IMR-90 (cell line): ENCODE data around the gene SNTG2. TPM values are rescaled to one million over a fixed set of nuclear protein-coding genes. Genes with fewer than 3 reads are reported as not detected.

Experiments
- ATAC-seq: fragments of 200-7000 bp; cut with Tn5 transposase; 2 replicates; pipeline ENCODE4 v1.9.1; 2020; ENCODE audit warnings: low read depth, mild to moderate bottlenecking, moderate library complexity
- BruUV-seq: library from RNA; stranded (reverse); fragments of 400-500 nt; replicated peaks from 2 replicates; lab custom pipeline; 2021; lab: Mats Ljungman, UMichigan
- CTCF ChIA-PET: fragments of 300-600 bp; formaldehyde crosslinking; extraction: SDS; loops from one replicate; lab custom pipeline; 2021; ENCODE audit warnings: antibody characterized with exemption; lab: Yijun Ruan, JAX
- POLR2A ChIA-PET: fragments of 300-600 bp; sonication (Branson Sonifier 250); formaldehyde crosslinking; loops from one replicate; lab custom pipeline; 2022; ENCODE audit warnings: antibody characterized with exemption; ENCODE audit not compliant: unreplicated experiment; lab: Charles Lee
- DNase-seq: peaks from one replicate; pipeline ENCODE4 v3.0.0; 2013
- H2AFZ ChIP-seq: replicated peaks from 2 replicates; pipeline ENCODE3; 2013; ENCODE audit warnings: low read length, mild to moderate bottlenecking; ENCODE audit not compliant: poor library complexity
- H2AK5ac ChIP-seq: 2 replicates; pipeline ENCODE4 v1.6.1; 2013; ENCODE audit warnings: low read depth, low read length, inconsistent platforms
- H2AK9ac ChIP-seq: replicated peaks from 2 replicates; pipeline ENCODE3; 2013; ENCODE audit warnings: mild to moderate bottlenecking, low read depth, low read length, moderate library complexity; ENCODE audit not compliant: poor library complexity
- H2BK120ac ChIP-seq: 2 replicates; pipeline ENCODE4 v1.6.1; 2013; ENCODE audit warnings: low read depth, low read length, inconsistent platforms
- H2BK15ac ChIP-seq: 3 replicates; pipeline ENCODE4 v1.6.1; 2013; ENCODE audit warnings: low read depth, low read length, inconsistent platforms
- H2BK20ac ChIP-seq: 2 replicates; pipeline ENCODE4 v1.6.1; 2013; ENCODE audit warnings: low read depth, mild to moderate bottlenecking, inconsistent platforms, low read length, moderate library complexity
- H2BK5ac ChIP-seq: 2 replicates; pipeline ENCODE4 v1.6.1; 2013; ENCODE audit warnings: mild to moderate bottlenecking, low read depth, low read length, inconsistent platforms; ENCODE audit not compliant: poor library complexity, severe bottlenecking
- H3K14ac ChIP-seq: replicated peaks from 2 replicates; pipeline ENCODE4 v1.6.1; 2013; ENCODE audit warnings: low read depth, low read length, inconsistent platforms
- H3K18ac ChIP-seq: 2 replicates; pipeline ENCODE4 v1.6.1; 2013; ENCODE audit warnings: low read depth, low read length, control low read depth
- H3K23ac ChIP-seq: 2 replicates; pipeline ENCODE4 v1.6.1; 2013; ENCODE audit warnings: low read depth, low read length, inconsistent platforms
- H3K27ac ChIP-seq: 2 replicates; pipeline ENCODE4 v1.5.1; 2013; ENCODE audit warnings: mild to moderate bottlenecking, control low read depth, low read length; ENCODE audit not compliant: insufficient read depth
- H3K27me3 ChIP-seq: 2 replicates; pipeline ENCODE4 v1.6.1; 2013; ENCODE audit warnings: low read length; ENCODE audit not compliant: control insufficient read depth, insufficient read depth
- H3K36me3 ChIP-seq: 2 replicates; pipeline ENCODE4 v1.6.1; 2013; ENCODE audit warnings: low read length, mixed read lengths; ENCODE audit not compliant: control insufficient read depth, insufficient read depth
- H3K4ac ChIP-seq: 2 replicates; pipeline ENCODE4 v1.6.1; 2013; ENCODE audit warnings: low read depth, low read length, inconsistent platforms
- H3K4me1 ChIP-seq: 2 replicates; pipeline ENCODE4 v1.6.1; 2013; ENCODE audit warnings: low read length, mixed read lengths; ENCODE audit not compliant: control insufficient read depth, insufficient read depth
- H3K4me2 ChIP-seq: 2 replicates; pipeline ENCODE4 v1.6.1; 2013; ENCODE audit warnings: low read depth, mild to moderate bottlenecking, control low read depth, low read length, moderate library complexity
- H3K4me3 ChIP-seq: 2 replicates; pipeline ENCODE4 v1.5.1; 2013; ENCODE audit warnings: low read depth, mild to moderate bottlenecking, control low read depth, low read length, moderate library complexity; ENCODE audit not compliant: insufficient read depth
- H3K56ac ChIP-seq: 2 replicates; pipeline ENCODE4 v1.6.1; 2013; ENCODE audit warnings: low read length, inconsistent platforms; ENCODE audit not compliant: insufficient read depth; ENCODE audit errors: extremely low read depth
- H3K79me1 ChIP-seq, 2 experiments: 2 replicates each; pipeline ENCODE4 v1.6.1; 2013; ENCODE audit warnings: low read length in 2 of 2, inconsistent platforms in 1 of 2, low read depth in 1 of 2
- H3K9ac ChIP-seq: 2 replicates; pipeline ENCODE4 v1.6.1; 2013; ENCODE audit warnings: low read depth, low read length, control low read depth
- H3K9me1 ChIP-seq: 2 replicates; pipeline ENCODE4 v1.6.1; 2013; ENCODE audit warnings: low read length, inconsistent platforms; ENCODE audit not compliant: insufficient read depth
- H3K9me3 ChIP-seq: 2 replicates; pipeline ENCODE4 v1.6.1; 2013; ENCODE audit warnings: low read length; ENCODE audit not compliant: control insufficient read depth, insufficient read depth
- H4K20me1 ChIP-seq: 2 replicates; pipeline ENCODE4 v1.6.1; 2013; ENCODE audit warnings: low read length, inconsistent platforms; ENCODE audit not compliant: insufficient read depth
- H4K5ac ChIP-seq: 2 replicates; pipeline ENCODE4 v1.6.1; 2013; ENCODE audit warnings: mild to moderate bottlenecking, low read depth, low read length, control low read depth
- H4K8ac ChIP-seq, 2 experiments: 2 replicates each; pipeline ENCODE4 v1.6.1; 2013; ENCODE audit warnings: low read depth in 2 of 2, low read length in 2 of 2, control low read depth in 1 of 2, inconsistent platforms in 1 of 2
- H4K91ac ChIP-seq: 2 replicates; pipeline ENCODE4 v1.6.1; 2013; ENCODE audit warnings: low read depth, low read length, inconsistent platforms; ENCODE audit not compliant: insufficient read depth
- BHLHE40 ChIP-seq: fragments of 150-350 bp; IDR thresholded peaks from 2 replicates; pipeline ENCODE4 v1.6.1; 2016; ENCODE audit warnings: mild to moderate bottlenecking, low read depth, low read length
- CEBPB ChIP-seq: IDR thresholded peaks from 2 replicates; pipeline ENCODE4 v1.6.1; 2012; ENCODE audit warnings: low read depth, low read length, improper control_type of control experiment
- FOS ChIP-seq: fragments of 150-350 bp; IDR thresholded peaks from 2 replicates; pipeline ENCODE4 v1.6.1; 2016; ENCODE audit warnings: low read depth, low read length
- MAFK ChIP-seq: IDR thresholded peaks from 2 replicates; pipeline ENCODE4 v1.6.1; 2012; ENCODE audit warnings: low read depth, low read length, improper control_type of control experiment
- MAZ ChIP-seq: IDR thresholded peaks from 2 replicates; pipeline ENCODE4 v1.6.1; 2012; ENCODE audit warnings: low read depth, mild to moderate bottlenecking, low read length, improper control_type of control experiment, moderate library complexity, borderline replicate concordance
- NFE2L2 ChIP-seq: fragments of 150-350 bp; IDR thresholded peaks from 2 replicates; pipeline ENCODE4 v1.6.1; 2016; ENCODE audit warnings: low read depth, mild to moderate bottlenecking, low read length
- POLR2A ChIP-seq: IDR thresholded peaks from 2 replicates; pipeline ENCODE4 v1.6.1; 2012; ENCODE audit warnings: mild to moderate bottlenecking, low read depth, low read length
- RAD21 ChIP-seq: IDR thresholded peaks from 2 replicates; pipeline ENCODE4 v1.6.1; 2012; ENCODE audit warnings: low read length, improper control_type of control experiment
- RCOR1 ChIP-seq: IDR thresholded peaks from 2 replicates; pipeline ENCODE4 v1.6.1; 2012; ENCODE audit warnings: mild to moderate bottlenecking, low read length, improper control_type of control experiment; ENCODE audit not compliant: insufficient replicate concordance
- RFX5 ChIP-seq: IDR thresholded peaks from 2 replicates; pipeline ENCODE4 v1.8.0; 2012; ENCODE audit warnings: low read depth, mild to moderate bottlenecking, low read length, moderate library complexity
- SMC3 ChIP-seq: fragments of 150-350 bp; IDR thresholded peaks from 2 replicates; pipeline ENCODE4 v1.6.1; 2016; ENCODE audit warnings: low read depth, mild to moderate bottlenecking, antibody characterized with exemption, low read length, moderate library complexity
- WGBS, 2 experiments: methylation state at CpG; one replicate each; pipeline versions ENCODE4 v1.1.5 to v1.1.7; 2013; ENCODE audit warnings: missing lambda C conversion rate in 2 of 2; ENCODE audit not compliant: insufficient read length in 1 of 2; ENCODE audit errors: extremely low coverage in 2 of 2; 5-methylcytosine and 5-hydroxymethylcytosine counted together
- dilution Hi-C: fragments of 300-500 bp; cut with HindIII; formaldehyde crosslinking; loops from one replicate; pipeline ENCODE4 v1.14.3; 2018; ENCODE audit warnings: low sequenced_read_pairs; ENCODE audit not compliant: unreplicated experiment
- in situ Hi-C: fragments of 300-500 bp; cut with MboI; formaldehyde crosslinking; loops from 3 replicates; pipeline ENCODE4 v1.14.3; 2019; ENCODE audit warnings: low sequenced_read_pairs, inconsistent platforms, mixed read lengths
- intact Hi-C: fragments of 100-400 bp; cut with micrococcal nuclease; formaldehyde crosslinking; loops from 2 replicates; pipeline ENCODE4 v1.10.0; 2022
- polyA plus RNA-seq, 3 experiments: library from polyadenylated mRNA; depleted of rRNA; stranded (reverse); fragments of >200 nt; gene quantifications; 2 replicates each; pipeline ENCODE4 v1.2.3, GENCODE V29; 2012; ENCODE audit warnings: low replicate concordance in 1 of 3
- total RNA-seq: library from RNA; depleted of rRNA; stranded (reverse); fragments of >200 nt; gene quantifications from 2 replicates; pipeline ENCODE4 v1.2.3, GENCODE V29; 2012
- TF ChIP-seq, protein P1 (sequence below): conservative IDR thresholded peaks from 2 replicates; pipeline ENCODE4 v1.5.1; 2012; ENCODE audit warnings: mild to moderate bottlenecking, low read depth, low read length, improper control_type of control experiment
- TF ChIP-seq, protein P2 (sequence below): fragments of 150-350 bp; IDR thresholded peaks from 2 replicates; pipeline ENCODE4 v1.6.1; 2016; ENCODE audit warnings: low read depth, mild to moderate bottlenecking, low read length, moderate library complexity, borderline replicate concordance
- TF ChIP-seq, protein P3 (sequence below): fragments of 150-350 bp; IDR thresholded peaks from 2 replicates; pipeline ENCODE4 v1.6.1; 2017; ENCODE audit warnings: mild to moderate bottlenecking, antibody characterized with exemption, low read length, low read depth

Gene SNTG2
- total and polyA plus RNA-seq, 2 of the 4 experiments (the other 2 are of a cell fraction), result under 0.01 to 0.17 TPM

DNA sequence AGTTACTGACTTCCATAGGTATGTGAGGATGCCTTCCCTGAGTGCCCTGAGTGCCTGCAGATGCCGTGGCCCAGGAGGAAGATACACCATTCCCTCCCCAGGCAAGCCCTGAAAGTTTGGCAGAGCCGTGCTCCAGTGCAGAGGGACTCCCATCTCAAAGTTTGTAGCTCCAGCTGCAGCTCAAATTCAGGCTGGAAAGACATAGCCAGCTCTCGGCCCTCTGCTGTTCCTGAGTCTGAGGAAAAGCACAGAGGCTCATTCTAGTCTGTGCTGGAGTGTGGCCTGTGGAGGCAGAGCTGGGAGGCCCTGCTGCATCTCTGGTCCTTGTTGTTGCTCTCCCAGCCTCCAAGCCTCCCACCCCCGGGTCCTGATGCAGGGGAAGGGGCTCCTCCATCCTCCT is 446.7 kb downstream of the SNTG2 start:
- H3K9me1 ChIP-seq, result no peaks in the 10 kb centered on the region
- WGBS, 2 experiments, result no CpG with 5 or more reads among the region's 4 CpGs

More for the DNA sequence above, 446.7 kb downstream of the SNTG2 start:
- in situ Hi-C loops, result no loop called here
- Histone ChIP-seq H3K36me3 (no peaks in the 10 kb centered on the region), H3K4me1 (no peaks in the 10 kb centered on the region), H3K9ac (no peak overlapping the region), H4K8ac (no peak overlapping the region), H4K5ac (no peak overlapping the region), H3K23ac (no peak overlapping the region), H4K20me1 (no peaks in the 10 kb centered on the region), H2BK20ac (no peak overlapping the region), H3K14ac (no peak overlapping the region), H3K9me3 (peaks cover 25% of the 10 kb centered on the region), H4K91ac (no peak overlapping the region), H3K18ac (no peak overlapping the region), H3K4me3 (no peak overlapping the region), H3K27me3 (no peaks in the 10 kb centered on the region), H3K4ac (no peak overlapping the region), H2BK5ac (no peak overlapping the region), H3K79me1 (no peaks in the 10 kb centered on the region), H2AFZ (no peak overlapping the region), H2BK15ac (no peak overlapping the region), H3K27ac (no peak overlapping the region), H2BK120ac (no peak overlapping the region), H3K4me2 (no peak overlapping the region), H3K56ac (no peak overlapping the region), H2AK5ac (no peak overlapping the region), H2AK9ac (no peak overlapping the region)
- ChIA-PET CTCF (no interaction called here), POLR2A (no interaction called here)
- dilution Hi-C loops, result no loop called here
- DNase-seq (no peak), ATAC-seq (no peak)
- intact Hi-C loops, result no loop called here
- BruUV-seq, result no TSS peak
- TF ChIP-seq MAZ, result no peak
- TF ChIP-seq, protein P1, sequence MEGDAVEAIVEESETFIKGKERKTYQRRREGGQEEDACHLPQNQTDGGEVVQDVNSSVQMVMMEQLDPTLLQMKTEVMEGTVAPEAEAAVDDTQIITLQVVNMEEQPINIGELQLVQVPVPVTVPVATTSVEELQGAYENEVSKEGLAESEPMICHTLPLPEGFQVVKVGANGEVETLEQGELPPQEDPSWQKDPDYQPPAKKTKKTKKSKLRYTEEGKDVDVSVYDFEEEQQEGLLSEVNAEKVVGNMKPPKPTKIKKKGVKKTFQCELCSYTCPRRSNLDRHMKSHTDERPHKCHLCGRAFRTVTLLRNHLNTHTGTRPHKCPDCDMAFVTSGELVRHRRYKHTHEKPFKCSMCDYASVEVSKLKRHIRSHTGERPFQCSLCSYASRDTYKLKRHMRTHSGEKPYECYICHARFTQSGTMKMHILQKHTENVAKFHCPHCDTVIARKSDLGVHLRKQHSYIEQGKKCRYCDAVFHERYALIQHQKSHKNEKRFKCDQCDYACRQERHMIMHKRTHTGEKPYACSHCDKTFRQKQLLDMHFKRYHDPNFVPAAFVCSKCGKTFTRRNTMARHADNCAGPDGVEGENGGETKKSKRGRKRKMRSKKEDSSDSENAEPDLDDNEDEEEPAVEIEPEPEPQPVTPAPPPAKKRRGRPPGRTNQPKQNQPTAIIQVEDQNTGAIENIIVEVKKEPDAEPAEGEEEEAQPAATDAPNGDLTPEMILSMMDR, result no peak
- TF ChIP-seq MAFK, result no peak
- TF ChIP-seq RFX5, result no peak
- TF ChIP-seq CEBPB, result no peak
- TF ChIP-seq RCOR1, result no peak
- TF ChIP-seq POLR2A, result no peak
- no peak for TF ChIP-seq BHLHE40
- TF ChIP-seq NFE2L2, result no peak
- TF ChIP-seq FOS, result no peak
- TF ChIP-seq, protein P2, sequence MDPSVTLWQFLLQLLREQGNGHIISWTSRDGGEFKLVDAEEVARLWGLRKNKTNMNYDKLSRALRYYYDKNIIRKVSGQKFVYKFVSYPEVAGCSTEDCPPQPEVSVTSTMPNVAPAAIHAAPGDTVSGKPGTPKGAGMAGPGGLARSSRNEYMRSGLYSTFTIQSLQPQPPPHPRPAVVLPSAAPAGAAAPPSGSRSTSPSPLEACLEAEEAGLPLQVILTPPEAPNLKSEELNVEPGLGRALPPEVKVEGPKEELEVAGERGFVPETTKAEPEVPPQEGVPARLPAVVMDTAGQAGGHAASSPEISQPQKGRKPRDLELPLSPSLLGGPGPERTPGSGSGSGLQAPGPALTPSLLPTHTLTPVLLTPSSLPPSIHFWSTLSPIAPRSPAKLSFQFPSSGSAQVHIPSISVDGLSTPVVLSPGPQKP, result no peak
- TF ChIP-seq, protein P3, sequence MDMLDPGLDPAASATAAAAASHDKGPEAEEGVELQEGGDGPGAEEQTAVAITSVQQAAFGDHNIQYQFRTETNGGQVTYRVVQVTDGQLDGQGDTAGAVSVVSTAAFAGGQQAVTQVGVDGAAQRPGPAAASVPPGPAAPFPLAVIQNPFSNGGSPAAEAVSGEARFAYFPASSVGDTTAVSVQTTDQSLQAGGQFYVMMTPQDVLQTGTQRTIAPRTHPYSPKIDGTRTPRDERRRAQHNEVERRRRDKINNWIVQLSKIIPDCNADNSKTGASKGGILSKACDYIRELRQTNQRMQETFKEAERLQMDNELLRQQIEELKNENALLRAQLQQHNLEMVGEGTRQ, result no peak
- TF ChIP-seq SMC3, result no peak
- TF ChIP-seq RAD21, result no peak
